ENCODE data around the gene TTYH3.

Gene TTYH3

GRCh38 chr7:2596464-2597272 lies 35.1 kb upstream of the TTYH3 start:
- no peak for TF ChIP-seq CTCF (conservative IDR thresholded peaks at IDR 0.05; ENCODE audit: low read depth, low read length)
- DNase-seq (ENCODE audit: low read depth): no peak
- H3K4me3 ChIP-seq (ENCODE audit: low read depth, low read length): no peak overlapping the region

GRCh38 chr7:2597273-2597640 lies 34.5 kb upstream of the TTYH3 start:
- H3K4me3 ChIP-seq (ENCODE audit: low read depth, low read length): no peak overlapping the region
- TF ChIP-seq CTCF (conservative IDR thresholded peaks at IDR 0.05; ENCODE audit: low read depth, low read length): no peak
- no peak for DNase-seq (ENCODE audit: low read depth)

- DNase-seq (ENCODE audit: low read depth): no peak
- no peak for TF ChIP-seq CTCF (conservative IDR thresholded peaks at IDR 0.05; ENCODE audit: low read depth, low read length)
- no peak overlapping the region for H3K4me3 ChIP-seq (ENCODE audit: low read depth, low read length)
These were observed 33.5 kb upstream of the TTYH3 start for GRCh38 chr7:2598154-2598823.

- no peak overlapping the region for H3K4me3 ChIP-seq (ENCODE audit: low read depth, low read length)
- TF ChIP-seq CTCF (conservative IDR thresholded peaks at IDR 0.05; ENCODE audit: low read depth, low read length): no peak
- DNase-seq (ENCODE audit: low read depth): no peak
These were observed 30.7 kb upstream of the TTYH3 start for GRCh38 chr7:2601065-2601464.

GRCh38 chr7:2601907-2602306 lies 29.9 kb upstream of the TTYH3 start:
- H3K4me3 ChIP-seq (ENCODE audit: low read depth, low read length): no peak overlapping the region
- DNase-seq (ENCODE audit: low read depth): no peak
- no peak for TF ChIP-seq CTCF (conservative IDR thresholded peaks at IDR 0.05; ENCODE audit: low read depth, low read length)

- TF ChIP-seq CTCF (conservative IDR thresholded peaks at IDR 0.05; ENCODE audit: low read depth, low read length): no peak
- no peak for DNase-seq (ENCODE audit: low read depth)
- H3K4me3 ChIP-seq (ENCODE audit: low read depth, low read length): no peak overlapping the region
These were observed 29.3 kb upstream of the TTYH3 start for GRCh38 chr7:2602406-2603043.

Data from choroid plexus epithelial cell (primary cell).